Measurements from ENCODE around the gene GK2. TPM values are rescaled to one million over a fixed set of nuclear protein-coding genes. Genes with fewer than 3 reads are reported as not detected.

Gene GK2
- total RNA-seq, 4 donors from 2014 or later, result 0.27 TPM; not detected in 3

DNA sequence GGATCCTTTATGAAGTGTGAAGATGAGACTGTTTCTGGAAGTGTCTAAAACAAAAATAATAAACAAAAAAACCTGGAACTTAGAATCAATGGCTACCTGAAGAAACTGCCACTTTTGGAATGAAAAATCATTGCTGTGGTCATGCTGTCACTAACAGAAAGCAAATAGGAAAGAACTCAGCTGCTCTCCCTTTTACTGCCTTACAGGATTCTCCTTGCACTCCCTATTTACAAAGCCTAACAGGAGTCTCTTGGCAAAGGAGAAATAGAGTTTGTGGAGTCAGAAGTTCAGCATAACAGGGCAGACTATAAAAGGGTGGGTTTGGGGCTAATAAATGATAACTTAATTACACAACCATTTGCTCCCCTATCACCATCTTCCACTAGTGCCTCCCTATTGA, 19.0 kb upstream of the GK2 start:
- no peak for DNase-seq
- no peaks in the 10 kb centered on the region for H3K27me3 ChIP-seq
- no peaks in the 10 kb centered on the region for H3K4me1 ChIP-seq
- no peak for TF ChIP-seq POLR2A (IDR thresholded peaks at IDR 0.05)
- TF ChIP-seq, protein P1, sequence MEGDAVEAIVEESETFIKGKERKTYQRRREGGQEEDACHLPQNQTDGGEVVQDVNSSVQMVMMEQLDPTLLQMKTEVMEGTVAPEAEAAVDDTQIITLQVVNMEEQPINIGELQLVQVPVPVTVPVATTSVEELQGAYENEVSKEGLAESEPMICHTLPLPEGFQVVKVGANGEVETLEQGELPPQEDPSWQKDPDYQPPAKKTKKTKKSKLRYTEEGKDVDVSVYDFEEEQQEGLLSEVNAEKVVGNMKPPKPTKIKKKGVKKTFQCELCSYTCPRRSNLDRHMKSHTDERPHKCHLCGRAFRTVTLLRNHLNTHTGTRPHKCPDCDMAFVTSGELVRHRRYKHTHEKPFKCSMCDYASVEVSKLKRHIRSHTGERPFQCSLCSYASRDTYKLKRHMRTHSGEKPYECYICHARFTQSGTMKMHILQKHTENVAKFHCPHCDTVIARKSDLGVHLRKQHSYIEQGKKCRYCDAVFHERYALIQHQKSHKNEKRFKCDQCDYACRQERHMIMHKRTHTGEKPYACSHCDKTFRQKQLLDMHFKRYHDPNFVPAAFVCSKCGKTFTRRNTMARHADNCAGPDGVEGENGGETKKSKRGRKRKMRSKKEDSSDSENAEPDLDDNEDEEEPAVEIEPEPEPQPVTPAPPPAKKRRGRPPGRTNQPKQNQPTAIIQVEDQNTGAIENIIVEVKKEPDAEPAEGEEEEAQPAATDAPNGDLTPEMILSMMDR (IDR thresholded peaks at IDR 0.05), result no peak
- intact Hi-C loops (cut with DNase I), result no loop called here
- no peak overlapping the region for H3K4me3 ChIP-seq (replicated peaks in 1 of 3)
- no peaks in the 10 kb centered on the region for H3K9me3 ChIP-seq
- H3K36me3 ChIP-seq, result no peaks in the 10 kb centered on the region
- no peak overlapping the region for H3K27ac ChIP-seq

DNA sequence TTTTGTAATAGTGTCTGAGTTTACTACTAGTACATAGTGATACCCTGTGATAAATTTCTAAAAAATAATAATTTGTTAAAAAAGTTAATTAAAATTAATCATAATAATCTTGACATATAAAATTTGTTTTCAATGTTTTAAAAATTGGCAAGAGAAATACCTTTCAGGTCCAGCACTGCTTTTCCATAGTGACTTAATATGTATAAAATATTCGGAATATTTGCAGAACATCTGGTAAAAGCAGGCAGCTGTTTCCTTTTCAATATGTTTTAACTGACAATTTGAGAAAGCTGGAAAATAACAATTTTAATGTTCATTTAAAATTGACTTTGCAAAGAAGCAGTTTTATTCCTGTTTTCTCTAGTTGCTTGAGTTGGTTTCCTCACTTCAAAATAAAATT, 17.6 kb upstream of the GK2 start:
- Histone ChIP-seq H3K27me3 (no peaks in the 10 kb centered on the region), H3K4me3 (replicated peaks in 1 of 3) (no peak overlapping the region), H3K4me1 (no peaks in the 10 kb centered on the region), H3K27ac (no peak overlapping the region), H3K36me3 (no peaks in the 10 kb centered on the region), H3K9me3 (no peaks in the 10 kb centered on the region)
- TF ChIP-seq, protein P1 (IDR thresholded peaks at IDR 0.05), result no peak
- no peak for TF ChIP-seq POLR2A (IDR thresholded peaks at IDR 0.05)
- no peak for DNase-seq
- WGBS, 2 donors, result 82 to 89% methylated on average over 1 of the region's 1 CpG
- intact Hi-C loops (cut with DNase I), result no loop called here

DNA sequence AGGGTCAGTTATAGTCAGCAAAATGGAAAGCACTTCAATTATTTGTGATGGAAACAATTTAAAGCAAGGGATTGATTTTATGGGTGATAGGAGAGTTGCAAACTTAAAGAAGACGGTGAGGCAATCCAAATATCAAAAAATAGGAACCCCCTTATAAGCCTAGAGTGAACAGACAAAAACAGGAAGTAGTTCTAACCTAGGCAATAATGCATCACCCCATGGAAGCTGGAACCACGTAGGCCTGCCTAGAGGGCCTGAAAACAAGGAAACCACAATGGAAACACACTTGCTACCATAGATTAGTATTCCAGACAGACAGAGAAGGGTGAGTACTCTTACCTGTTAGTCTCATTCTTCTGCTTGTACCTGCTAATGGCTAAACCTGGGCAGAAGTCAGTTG, 13.5 kb upstream of the GK2 start:
- TF ChIP-seq POLR2A (IDR thresholded peaks at IDR 0.05), result no peak
- TF ChIP-seq, protein P1 (IDR thresholded peaks at IDR 0.05), result no peak
- H3K4me3 ChIP-seq (replicated peaks in 1 of 3), result no peak overlapping the region
- DNase-seq, result no peak
- no peaks in the 10 kb centered on the region for H3K36me3 ChIP-seq
- H3K9me3 ChIP-seq, result no peaks in the 10 kb centered on the region
- no peaks in the 10 kb centered on the region for H3K27me3 ChIP-seq
- 76 to 79% methylated on average over 2 of the region's 2 CpGs for WGBS, 2 donors
- intact Hi-C loops (cut with DNase I), result no loop called here
- H3K27ac ChIP-seq, result no peak overlapping the region
- H3K4me1 ChIP-seq, result no peaks in the 10 kb centered on the region

DNA sequence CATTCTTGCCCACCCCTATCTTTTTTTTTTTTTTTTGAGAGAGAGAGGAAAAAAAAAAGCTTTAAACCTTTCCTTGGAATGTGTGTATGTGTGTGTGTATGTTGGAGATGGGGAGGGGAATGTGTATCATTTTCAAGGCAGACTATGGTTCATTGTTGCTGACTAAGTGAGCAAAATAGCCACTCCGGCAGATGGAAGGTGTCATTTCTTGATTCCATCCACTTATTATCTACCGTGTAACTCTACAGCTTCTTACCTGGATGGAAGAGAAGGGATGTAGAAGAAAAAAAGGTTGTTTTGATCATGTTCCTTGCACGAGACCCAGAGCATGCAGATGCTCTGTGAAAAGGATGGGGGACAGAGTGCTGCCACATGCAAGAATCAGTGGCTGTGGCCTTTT, 5.9 kb upstream of the GK2 start:
- H3K36me3 ChIP-seq, result no peaks in the 10 kb centered on the region
- H3K4me1 ChIP-seq, result no peaks in the 10 kb centered on the region
- DNase-seq, result no peak
- no peak overlapping the region for H3K4me3 ChIP-seq (replicated peaks in 1 of 3)
- H3K27me3 ChIP-seq, result no peaks in the 10 kb centered on the region
- no peak overlapping the region for H3K27ac ChIP-seq
- 88 to 89% methylated on average over 3 of the region's 3 CpGs for WGBS, 2 donors
- no peak for TF ChIP-seq POLR2A (IDR thresholded peaks at IDR 0.05)
- TF ChIP-seq, protein P1 (IDR thresholded peaks at IDR 0.05), result no peak
- intact Hi-C loops (cut with DNase I), result no loop called here
- H3K9me3 ChIP-seq, result no peaks in the 10 kb centered on the region

DNA sequence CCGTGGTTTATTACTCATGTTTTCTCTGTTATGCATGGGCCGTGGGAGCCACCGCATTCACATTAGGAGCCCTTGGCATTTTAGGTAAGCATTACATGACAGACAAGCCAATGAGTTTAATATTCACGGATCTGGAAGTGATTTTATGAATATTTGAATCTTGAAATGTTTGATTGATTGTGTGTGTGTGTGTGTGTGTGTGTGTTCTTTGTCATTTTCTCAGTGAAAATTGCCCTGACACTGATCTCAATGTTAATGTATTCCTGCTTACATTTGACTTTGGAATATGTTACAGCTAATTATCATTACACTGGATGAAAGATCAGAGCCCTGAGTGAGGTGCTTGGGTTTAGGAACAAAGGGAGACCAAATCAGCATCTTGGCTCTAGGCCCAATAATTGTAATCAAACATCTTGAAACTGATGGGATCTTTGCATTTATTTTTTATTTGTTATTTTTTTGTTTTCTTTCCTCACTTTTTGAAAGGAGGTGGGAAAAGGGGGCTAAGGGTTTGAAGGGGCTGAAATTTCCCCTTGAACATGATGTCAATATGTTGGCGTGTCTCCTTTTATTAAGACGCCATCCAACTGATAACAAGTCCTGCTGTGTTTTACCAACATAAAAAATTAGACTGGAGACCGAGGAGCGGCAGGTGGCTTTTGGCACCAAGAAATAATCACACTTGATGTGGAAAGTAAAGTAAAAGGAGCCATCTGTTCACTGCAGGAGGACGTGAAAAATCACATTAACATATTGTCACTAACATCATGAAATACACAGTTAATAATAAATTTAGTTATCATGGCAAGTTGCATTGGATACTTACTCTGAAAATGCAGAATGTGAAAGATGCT, 5.2 kb upstream of the GK2 start:
- TF ChIP-seq, protein P1 (IDR thresholded peaks at IDR 0.05), result no peak
- TF ChIP-seq POLR2A (IDR thresholded peaks at IDR 0.05), result no peak
- H3K9me3 ChIP-seq, result no peaks in the 10 kb centered on the region
- no peak overlapping the region for H3K27ac ChIP-seq
- WGBS, 2 donors, result 81 to 82% methylated on average over 9 of the region's 9 CpGs
- DNase-seq, result no peak
- no peaks in the 10 kb centered on the region for H3K27me3 ChIP-seq
- intact Hi-C loops (cut with DNase I), result no loop called here
- H3K36me3 ChIP-seq, result no peaks in the 10 kb centered on the region
- H3K4me1 ChIP-seq, result no peaks in the 10 kb centered on the region
- no peak overlapping the region for H3K4me3 ChIP-seq (replicated peaks in 1 of 3)
